Suppressor macrophage treated with lipopolysaccharide for 1 hour (primary cell): Measurements from ENCODE around the gene MYO16.
"Not testable (repeated sequence)": the region's sequence is repeated elsewhere in the genome, so short reads cannot be mapped to it uniquely, and the experiment has no call there.

Experiments
- DNase-seq, 3 donors: peaks; one replicate each; pipeline ENCODE4 v3.0.0-alpha.2; 2020 to 2022

MYO16 gene

GRCh38 chr13:109091249-109091648 lies 461.8 kb downstream of the MYO16 start:
- no peak for DNase-seq

GRCh38 chr13:109092186-109092585 lies 462.8 kb downstream of the MYO16 start:
- not testable (repeated sequence) for DNase-seq

- no peak for DNase-seq
Measured at GRCh38 chr13:109093998-109094397, 464.6 kb downstream of the MYO16 start.

- DNase-seq: no peak
Measured at GRCh38 chr13:109095126-109095525, 465.7 kb downstream of the MYO16 start.

GRCh38 chr13:109096101-109096500 lies 466.7 kb downstream of the MYO16 start:
- peak; percentile 36 to 43 (median 40) for DNase-seq

- DNase-seq: no peak
Measured at GRCh38 chr13:109100705-109101304, 471.4 kb downstream of the MYO16 start.

- DNase-seq: peak in 2 of 3 donors; percentile 39 to 45
Measured at GRCh38 chr13:109101550-109102144, 472.2 kb downstream of the MYO16 start.

GRCh38 chr13:109105899-109106298 lies 476.5 kb downstream of the MYO16 start:
- no peak for DNase-seq

- no peak for DNase-seq
Measured at GRCh38 chr13:109110159-109110558, 480.7 kb downstream of the MYO16 start.

- DNase-seq: no peak
Measured at GRCh38 chr13:109111141-109111540, 481.7 kb downstream of the MYO16 start.

- no peak for DNase-seq
Measured at GRCh38 chr13:109113427-109113826, 484.0 kb downstream of the MYO16 start.

- DNase-seq: no peak
Measured at GRCh38 chr13:109114162-109114561, 484.8 kb downstream of the MYO16 start.

GRCh38 chr13:109114991-109115390 lies 485.6 kb downstream of the MYO16 start:
- DNase-seq: no peak

GRCh38 chr13:109118521-109118920 lies 489.1 kb downstream of the MYO16 start:
- no peak for DNase-seq

GRCh38 chr13:109119896-109120295 lies 490.5 kb downstream of the MYO16 start:
- no peak for DNase-seq

GRCh38 chr13:109121826-109122225 lies 492.4 kb downstream of the MYO16 start:
- DNase-seq: no peak

GRCh38 chr13:109123971-109124370 lies 494.6 kb downstream of the MYO16 start:
- no peak for DNase-seq

- no peak for DNase-seq
Measured at GRCh38 chr13:109126178-109126577, 496.8 kb downstream of the MYO16 start.

GRCh38 chr13:109126891-109127641 lies 497.7 kb downstream of the MYO16 start:
- DNase-seq: no peak

- no peak for DNase-seq
Measured at GRCh38 chr13:109128121-109128520, 498.7 kb downstream of the MYO16 start.

- no peak for DNase-seq
Measured at GRCh38 chr13:109130093-109130835, 500.9 kb downstream of the MYO16 start.

GRCh38 chr13:109131698-109132257 lies 502.4 kb downstream of the MYO16 start:
- DNase-seq: peak; percentile 42 to 48 (median 44)

GRCh38 chr13:109135018-109135417 lies 505.6 kb downstream of the MYO16 start:
- no peak for DNase-seq
